Measurements from ENCODE around the gene SNF8.

The SNF8 gene

DNA sequence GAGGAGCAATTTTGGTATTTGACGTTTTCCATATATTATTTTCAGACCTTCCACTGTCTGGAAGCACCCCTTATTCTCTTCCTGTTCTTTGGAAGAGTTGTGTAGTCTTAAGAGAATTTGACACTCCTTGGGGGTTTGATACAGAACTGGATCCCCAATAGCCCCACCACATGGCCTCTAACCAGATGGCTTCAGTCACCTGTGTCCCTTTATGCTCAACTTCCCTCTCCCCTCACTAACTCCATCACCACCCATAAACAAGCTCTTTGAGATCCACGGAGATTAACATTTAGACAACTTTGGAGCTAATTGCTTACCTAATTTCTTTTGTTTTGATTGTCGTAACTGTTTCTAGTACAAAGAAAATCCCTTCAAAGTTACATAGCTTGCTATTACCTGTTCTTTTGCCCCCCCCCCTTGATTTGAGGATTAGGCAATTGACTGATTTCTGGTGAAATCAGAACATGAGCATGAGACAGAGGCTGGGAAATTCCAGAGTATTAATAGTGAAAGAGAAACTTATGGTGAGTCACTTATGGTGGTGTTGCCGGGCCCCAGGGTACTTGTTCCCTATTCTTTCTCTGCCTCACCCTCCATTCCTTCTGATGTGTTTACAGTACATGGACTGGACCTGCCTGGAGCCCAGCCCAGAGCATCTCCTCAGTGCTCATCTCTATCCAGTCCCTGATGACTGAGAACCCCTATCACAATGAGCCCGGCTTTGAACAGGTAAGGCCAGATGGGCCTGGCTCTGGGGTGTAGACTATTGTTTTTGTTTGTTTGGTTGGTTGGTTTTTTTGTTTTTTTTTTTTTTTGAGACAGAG lies 29.0 kb downstream of the SNF8 start:
- no peak for TF ChIP-seq POLR2A (IDR thresholded peaks at IDR 0.05; ENCODE audit: low read depth, low read length)
- DNase-seq (ENCODE audit: insufficient read length, low spot score) = peak; percentile 82
- peak; percentile 23 for FAIRE-seq

- DNase-seq (ENCODE audit: insufficient read length, low spot score) (no peak), FAIRE-seq (no peak)
- TF ChIP-seq POLR2A (IDR thresholded peaks at IDR 0.05; ENCODE audit: low read depth, low read length) = no peak
These were observed 32.2 kb downstream of the SNF8 start for GRCh38 chr17:48912476-48912875.

DNA sequence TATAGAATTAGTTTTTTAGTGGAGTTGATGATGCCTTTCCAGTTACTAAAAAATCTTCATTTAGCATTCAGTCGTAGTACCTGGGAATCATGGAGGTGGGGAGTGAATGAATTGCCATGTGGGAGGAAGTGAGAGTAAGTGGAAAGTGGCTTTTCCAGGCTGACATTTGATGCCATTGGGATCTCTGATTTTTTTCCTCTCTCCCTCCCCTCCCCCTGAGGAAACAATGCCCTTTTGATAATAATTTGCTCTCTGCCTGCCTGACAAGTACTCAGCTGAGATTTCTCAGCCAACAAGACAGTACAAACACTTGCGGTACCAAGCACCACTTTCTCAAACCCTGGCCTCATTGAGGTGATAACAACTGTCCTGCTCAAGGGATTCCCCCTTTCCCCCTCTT lies 34.3 kb downstream of the SNF8 start:
- no peak for TF ChIP-seq POLR2A (IDR thresholded peaks at IDR 0.05; ENCODE audit: low read depth, low read length)
- FAIRE-seq (no peak), DNase-seq (ENCODE audit: insufficient read length, low spot score) (no peak)

DNA sequence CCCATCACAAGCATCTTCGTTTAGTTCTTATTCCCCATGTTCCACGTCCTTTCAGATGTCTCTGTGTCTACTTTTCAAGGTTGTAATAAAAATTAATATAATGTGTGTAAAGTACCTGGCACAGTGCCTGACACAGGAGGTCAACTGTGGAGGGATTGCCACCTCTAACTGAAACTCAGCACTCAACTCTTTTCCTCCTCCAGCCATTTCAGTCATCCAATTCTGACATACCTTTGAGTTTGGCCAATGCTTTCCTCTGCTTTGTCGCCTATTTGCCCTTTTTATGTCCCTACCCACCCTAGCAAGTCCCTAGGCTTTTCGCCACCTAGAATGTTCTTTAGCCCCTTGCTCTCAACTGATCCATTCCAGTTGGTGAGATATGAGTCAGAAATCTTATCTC lies 34.9 kb downstream of the SNF8 start:
- FAIRE-seq = no peak
- no peak for TF ChIP-seq POLR2A (IDR thresholded peaks at IDR 0.05; ENCODE audit: low read depth, low read length)
- DNase-seq (ENCODE audit: insufficient read length, low spot score) = no peak

DNA sequence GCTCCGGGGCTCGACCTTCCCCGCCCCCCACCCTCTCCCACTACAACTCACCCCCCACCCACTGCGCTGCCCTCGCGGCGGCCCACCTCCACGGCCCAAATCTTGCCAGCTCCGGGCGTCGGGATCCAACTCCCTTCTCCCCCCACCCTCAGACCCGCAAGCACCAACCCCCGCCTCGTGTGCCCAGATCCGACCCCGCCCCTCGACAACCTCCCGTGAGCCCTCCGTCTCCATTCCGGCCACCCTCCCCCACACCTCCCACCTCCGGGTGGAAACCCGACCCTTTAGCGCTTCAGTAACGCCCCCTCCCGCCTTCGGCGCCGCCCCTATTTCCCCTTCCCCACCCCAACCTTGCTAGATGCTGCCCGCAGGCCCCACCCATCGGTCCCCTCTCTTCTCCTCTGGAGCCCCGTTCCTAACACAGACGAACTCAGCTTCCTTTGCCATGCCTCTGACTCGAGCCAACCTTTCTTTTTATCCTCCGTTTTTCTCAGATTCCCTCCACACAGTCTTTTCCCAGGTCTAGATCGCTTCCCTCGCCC lies 35.7 kb downstream of the SNF8 start:
- DNase-seq (ENCODE audit: insufficient read length, low spot score) (peak; percentile 85), FAIRE-seq (no peak)
- TF ChIP-seq POLR2A (IDR thresholded peaks at IDR 0.05; ENCODE audit: low read depth, low read length) = peak; percentile 43; the same call in 1 of the 2 replicates

- FAIRE-seq (peak; percentile 23), DNase-seq (ENCODE audit: insufficient read length, low spot score) (peak; percentile 96)
- peak; percentile 92 for TF ChIP-seq POLR2A (IDR thresholded peaks at IDR 0.05; ENCODE audit: low read depth, low read length)
These were observed 36.4 kb downstream of the SNF8 start, which contains the start of gene UBE2Z for GRCh38 chr17:48908047-48908843. UBE2Z (plus strand) TSS chr17:48908407; CDS start chr17:48908504, 97 bp downstream.

GRCh38 chr17:48907713-48908046 lies 37.0 kb downstream of the SNF8 start:
- peak; percentile 63 for DNase-seq (ENCODE audit: insufficient read length, low spot score)
- no peak for TF ChIP-seq POLR2A (IDR thresholded peaks at IDR 0.05; ENCODE audit: low read depth, low read length)
- FAIRE-seq = no peak

DNA sequence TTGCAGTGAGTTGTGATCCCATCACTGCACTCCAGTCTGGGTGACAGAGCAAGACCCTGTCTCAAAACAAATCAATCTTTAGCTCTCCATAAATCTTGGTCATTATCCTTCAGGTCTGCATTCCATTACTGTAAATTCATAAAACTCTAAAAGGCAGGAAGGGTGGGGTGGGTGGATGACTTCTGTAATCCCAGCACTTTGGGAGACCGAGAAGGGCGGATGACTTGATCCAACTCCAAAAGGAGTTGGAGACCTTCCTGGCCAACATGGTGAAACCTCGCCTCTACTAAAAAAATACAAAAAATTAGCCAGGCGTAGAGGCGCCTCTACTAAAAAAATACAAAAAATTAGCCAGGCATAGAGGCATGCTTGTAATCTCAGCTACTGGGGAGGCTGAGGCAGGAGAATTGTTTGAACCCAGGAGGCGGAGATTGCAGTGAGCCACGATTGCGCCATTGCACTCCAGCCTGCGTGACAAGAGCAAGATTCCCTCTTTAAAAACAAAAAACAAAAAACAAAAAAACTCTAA lies 38.6 kb downstream of the SNF8 start:
- no peak for FAIRE-seq
- TF ChIP-seq POLR2A (IDR thresholded peaks at IDR 0.05; ENCODE audit: low read depth, low read length) = no peak
- DNase-seq (ENCODE audit: insufficient read length, low spot score) = no peak

GRCh38 chr17:48904428-48904827 lies 40.2 kb downstream of the SNF8 start:
- DNase-seq (ENCODE audit: insufficient read length, low spot score) (no peak), FAIRE-seq (no peak)
- TF ChIP-seq POLR2A (IDR thresholded peaks at IDR 0.05; ENCODE audit: low read depth, low read length) = no peak

GRCh38 chr17:48903401-48903800 lies 41.2 kb downstream of the SNF8 start:
- TF ChIP-seq POLR2A (IDR thresholded peaks at IDR 0.05; ENCODE audit: low read depth, low read length) = no peak
- FAIRE-seq (no peak), DNase-seq (ENCODE audit: insufficient read length, low spot score) (no peak)

DNA sequence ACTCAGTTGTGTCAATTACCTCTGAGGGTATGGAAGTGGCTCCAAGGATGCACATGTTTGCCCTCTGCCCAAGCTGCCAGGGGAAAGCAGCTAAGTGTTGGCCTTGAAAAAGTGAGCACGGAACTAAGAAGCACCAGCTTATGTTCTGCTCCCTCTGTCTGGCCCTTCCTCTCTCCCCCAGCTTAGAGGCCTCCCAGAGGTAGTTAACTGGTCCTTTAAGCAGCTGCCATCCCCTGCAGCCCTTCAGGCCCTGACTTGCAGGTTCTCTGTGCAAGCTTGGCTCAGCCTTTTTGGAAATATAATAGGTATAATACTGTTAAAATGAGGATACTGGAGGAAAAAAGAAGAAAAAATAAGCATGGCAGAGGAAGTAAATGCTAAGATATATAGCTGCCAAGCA lies 43.4 kb downstream of the SNF8 start:
- DNase-seq (ENCODE audit: insufficient read length, low spot score) = no peak
- no peak for TF ChIP-seq POLR2A (IDR thresholded peaks at IDR 0.05; ENCODE audit: low read depth, low read length)
- no peak for FAIRE-seq

DNA sequence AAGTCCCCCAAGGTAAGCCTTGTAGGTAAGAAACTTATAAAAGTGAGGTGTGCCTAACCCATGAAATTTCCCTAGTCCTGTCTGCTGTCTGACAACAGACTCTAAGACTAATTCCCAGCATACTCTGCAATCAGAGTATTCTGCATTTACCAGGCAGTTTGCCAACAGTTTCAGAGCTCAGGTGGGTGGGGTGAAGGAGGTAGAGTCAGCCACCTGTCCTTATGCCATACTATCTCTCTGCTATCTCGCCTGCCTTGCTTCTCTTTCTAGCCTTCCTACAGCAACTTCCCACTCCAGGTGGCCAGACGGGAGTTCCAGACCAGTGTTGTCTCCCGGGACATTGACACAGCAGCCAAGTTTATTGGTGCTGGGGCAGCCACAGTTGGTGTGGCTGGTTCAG lies 49.8 kb downstream of the SNF8 start:
- TF ChIP-seq POLR2A (IDR thresholded peaks at IDR 0.05; ENCODE audit: low read depth, low read length) = no peak
- FAIRE-seq = no peak
- DNase-seq (ENCODE audit: insufficient read length, low spot score) = no peak

- DNase-seq (ENCODE audit: insufficient read length, low spot score) (no peak), FAIRE-seq (no peak)
- no peak for TF ChIP-seq POLR2A (IDR thresholded peaks at IDR 0.05; ENCODE audit: low read depth, low read length)
These were observed 50.8 kb downstream of the SNF8 start for GRCh38 chr17:48893646-48894508.
